Left ventricle myocardium superior (tissue), 1 donor: Measurements from ENCODE around the gene ALS2. TPM values are rescaled to one million over a fixed set of nuclear protein-coding genes. Genes with fewer than 3 reads are reported as not detected.

ENCODE experiments used
- ATAC-seq: fragments of 200-7000 bp; cut with Tn5 transposase; one replicate; pipeline ENCODE4 v1.9.1; 2020; ENCODE audit warnings: mild to moderate bottlenecking, moderate library complexity
- DNase-seq: peaks from one replicate; pipeline ENCODE4 v3.0.0-alpha.2; 2020
- intact Hi-C: fragments of 100-400 bp; cut with micrococcal nuclease; formaldehyde crosslinking; loops from one replicate; pipeline ENCODE4 v1.11.0; 2022
- total RNA-seq: library from RNA; stranded (reverse); fragmentation: NEBNext Ultra II Directional; extraction: Animal tissue kit (Norgen Biotek cat#: 25700); gene quantifications from one replicate; pipeline ENCODE4 v1.2.1, GENCODE V29; 2021
- donor health status: DM: no; HTN: yes; CAD: no; lungs with severe emphysema.

The ALS2 gene
- total RNA-seq, 1 donor from 2014 or later, result 35.6 TPM

GRCh38 chr2:201796478-201796865, 15.7 kb upstream of the ALS2 start:
- intact Hi-C loops, result loop anchor here (10.0 kb wide), 1 partner anchor 378 kb away; no protein-coding TSS in a partner anchor
- ATAC-seq, result no peak
- no peak for DNase-seq

GRCh38 chr2:201795607-201796477, 15.1 kb upstream of the ALS2 start:
- ATAC-seq (peak; percentile 66), DNase-seq (no peak)
- intact Hi-C loops, result loop anchor here (10.0 kb wide), 1 partner anchor 379 kb away; no protein-coding TSS in a partner anchor

- ATAC-seq (no peak), DNase-seq (no peak)
- intact Hi-C loops, result loop anchor here (10.0 kb wide), 1 partner anchor 381 kb away; no protein-coding TSS in a partner anchor
Observed at GRCh38 chr2:201794294-201794693, 13.6 kb upstream of the ALS2 start.

DNA sequence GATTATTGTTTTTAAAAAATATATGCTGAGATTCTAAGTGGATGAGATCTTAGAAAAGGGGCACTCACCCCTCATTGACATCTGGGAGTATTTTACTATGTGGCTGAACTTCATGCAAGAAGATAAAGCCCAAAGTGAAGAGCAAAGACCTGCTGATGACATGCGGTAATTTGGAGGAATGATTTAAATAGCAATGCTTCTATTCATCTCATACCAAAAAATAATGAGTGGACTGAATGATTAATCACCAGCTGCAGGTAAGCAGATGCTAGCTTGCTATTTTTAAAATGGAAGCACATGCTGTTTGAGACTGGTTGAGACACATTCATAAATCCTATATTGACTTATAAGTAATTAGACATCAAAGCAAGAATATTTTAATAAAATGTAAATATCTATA, 12.9 kb upstream of the ALS2 start:
- intact Hi-C loops, result loop anchor here (10.0 kb wide), 1 partner anchor 381 kb away; no protein-coding TSS in a partner anchor
- DNase-seq, result no peak
- no peak for ATAC-seq

- intact Hi-C loops, result loop anchor here (10.0 kb wide), 1 partner anchor 384 kb away; no protein-coding TSS in a partner anchor
- DNase-seq (no peak), ATAC-seq (no peak)
Observed at GRCh38 chr2:201790989-201791388, 10.3 kb upstream of the ALS2 start.

DNA sequence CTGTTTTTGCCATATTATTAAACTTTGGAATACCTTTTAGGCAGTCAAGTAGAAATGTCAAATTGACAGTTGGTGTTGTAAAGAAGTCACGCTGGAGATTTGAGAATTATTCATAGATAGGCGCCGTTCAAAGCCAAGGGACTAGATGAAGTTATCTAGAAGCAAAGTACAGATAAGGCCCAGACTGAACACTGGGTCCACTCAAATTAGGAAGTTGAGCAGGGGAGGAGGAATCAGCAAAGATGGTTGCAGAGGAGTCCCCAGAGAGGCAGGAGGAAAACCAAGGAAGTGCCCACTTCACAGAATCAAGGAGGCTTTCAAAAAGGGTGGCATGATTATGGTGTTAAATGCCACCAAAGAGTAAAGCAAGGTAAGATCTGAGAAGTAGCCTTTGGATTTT, 9.6 kb upstream of the ALS2 start:
- intact Hi-C loops, result loop anchor here (10.0 kb wide), 1 partner anchor 385 kb away; no protein-coding TSS in a partner anchor
- ATAC-seq (no peak), DNase-seq (no peak)

- intact Hi-C loops, result no loop called here
- ATAC-seq (no peak), DNase-seq (no peak)
Observed at GRCh38 chr2:201789395-201789794, 8.7 kb upstream of the ALS2 start.

GRCh38 chr2:201788371-201788770, 7.6 kb upstream of the ALS2 start:
- DNase-seq (no peak), ATAC-seq (no peak)
- intact Hi-C loops, result no loop called here

GRCh38 chr2:201786471-201786870, 5.7 kb upstream of the ALS2 start:
- intact Hi-C loops, result no loop called here
- ATAC-seq (no peak), DNase-seq (no peak)

DNA sequence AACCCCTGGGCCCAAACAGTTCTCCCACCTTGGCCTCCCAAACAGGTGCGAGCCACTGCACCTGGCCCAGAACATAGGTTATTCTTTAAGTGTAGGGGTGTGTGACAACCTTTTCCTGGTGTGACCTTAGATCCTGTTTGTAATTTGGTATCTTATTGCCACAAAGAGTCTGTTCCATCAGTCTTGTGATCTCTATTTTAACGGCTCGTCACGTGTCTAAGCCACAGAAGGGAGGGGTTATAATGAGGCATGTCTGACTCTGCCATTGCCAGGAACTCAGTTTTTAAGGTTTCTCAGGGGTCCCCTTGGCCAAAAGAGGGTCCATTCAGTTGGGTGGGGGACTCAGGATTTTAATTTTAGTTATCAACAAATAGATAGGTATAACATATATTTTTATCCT, 4.4 kb upstream of the ALS2 start:
- no peak for ATAC-seq
- intact Hi-C loops, result no loop called here
- no peak for DNase-seq

GRCh38 chr2:201784563-201784962, 3.8 kb upstream of the ALS2 start:
- ATAC-seq (no peak), DNase-seq (no peak)
- intact Hi-C loops, result no loop called here

- DNase-seq, result no peak
- peak; percentile 7 for ATAC-seq
- intact Hi-C loops, result no loop called here
Observed at GRCh38 chr2:201781557-201782051, 871 bp upstream of the ALS2 start.

DNA sequence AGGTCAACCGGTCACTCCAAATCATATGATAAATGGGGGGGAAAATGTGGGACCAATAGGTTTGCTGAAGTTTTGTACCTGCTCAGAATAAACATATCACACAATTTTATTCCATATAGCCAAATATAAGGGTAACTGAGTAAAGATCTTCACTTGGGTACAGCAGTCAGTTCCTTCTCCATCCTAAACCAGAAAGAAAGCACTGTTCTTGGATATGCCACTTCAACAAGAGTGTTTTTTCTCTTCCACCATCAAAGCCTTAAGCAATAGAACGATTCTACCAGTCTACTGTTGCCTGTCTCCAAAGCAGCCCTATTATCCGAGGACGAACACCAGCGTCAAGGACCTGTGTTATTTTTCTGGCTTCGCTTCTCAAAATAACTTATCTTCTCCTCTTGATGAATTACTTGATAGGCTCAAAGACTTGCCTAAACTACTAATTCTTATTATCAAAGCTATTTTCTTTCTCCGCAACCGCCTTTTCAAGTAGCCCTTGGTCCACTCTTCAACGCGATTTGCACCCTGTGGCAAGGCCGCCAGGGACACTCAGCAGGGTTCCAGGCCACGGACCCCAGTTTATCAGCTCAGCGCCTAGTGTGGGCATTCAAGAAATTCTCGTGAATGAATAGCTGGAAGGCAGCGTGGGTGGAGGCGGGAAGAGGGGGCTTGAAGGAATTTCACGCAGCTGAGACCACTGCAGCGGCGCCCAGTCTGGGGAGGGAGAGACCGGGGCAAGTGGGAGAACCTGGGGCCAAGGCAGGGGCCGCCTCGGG, 646 bp downstream of the ALS2 start:
- ATAC-seq, result peak; percentile 30
- no peak for DNase-seq
- intact Hi-C loops, result no loop called here

GRCh38 chr2:201777869-201778268, 2.9 kb downstream of the ALS2 start:
- DNase-seq, result no peak
- intact Hi-C loops, result no loop called here
- no peak for ATAC-seq

- no peak for ATAC-seq
- intact Hi-C loops, result no loop called here
- no peak for DNase-seq
Observed at GRCh38 chr2:201777043-201777442, 3.7 kb downstream of the ALS2 start.

GRCh38 chr2:201775326-201775725, 5.4 kb downstream of the ALS2 start:
- ATAC-seq (no peak), DNase-seq (no peak)
- intact Hi-C loops, result no loop called here

DNA sequence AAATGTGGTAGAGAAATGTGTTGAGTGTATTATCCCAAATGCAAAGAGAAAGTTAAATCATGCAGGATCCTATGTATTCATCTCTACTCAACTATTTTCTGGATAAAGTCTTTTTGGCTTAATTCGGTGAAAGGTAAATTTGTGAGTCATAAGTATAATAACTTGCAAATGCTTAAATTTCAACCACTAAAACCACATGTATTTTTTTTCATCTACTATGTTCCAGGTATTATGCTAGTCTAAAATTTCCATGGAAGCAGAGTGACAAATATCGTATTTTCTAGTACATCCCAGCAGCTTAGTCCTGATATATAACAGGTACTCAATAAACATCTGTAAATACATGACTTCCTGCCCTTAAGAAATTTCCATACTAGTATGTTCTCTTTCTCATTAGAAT, 6.2 kb downstream of the ALS2 start:
- DNase-seq (no peak), ATAC-seq (no peak)
- intact Hi-C loops, result no loop called here

DNA sequence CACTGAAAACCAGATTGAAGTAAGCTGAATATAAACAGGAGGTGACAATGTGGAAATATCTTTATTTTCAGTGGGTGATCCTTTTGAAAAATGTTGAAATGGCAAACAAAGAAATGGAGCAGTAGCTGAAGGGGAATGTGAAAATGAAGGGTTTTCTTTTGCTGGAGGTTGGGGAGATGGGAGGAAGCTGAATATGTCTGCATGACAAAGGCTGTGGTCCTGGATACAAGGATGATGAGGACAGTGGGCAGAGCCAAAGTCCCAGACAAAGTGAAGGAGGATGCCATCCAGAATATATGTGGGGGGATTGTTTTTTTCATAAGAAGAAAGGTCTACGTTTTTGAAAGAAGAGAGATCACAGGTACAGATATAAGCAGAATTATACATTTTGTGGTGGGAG, 6.7 kb downstream of the ALS2 start:
- intact Hi-C loops, result no loop called here
- no peak for ATAC-seq

DNA sequence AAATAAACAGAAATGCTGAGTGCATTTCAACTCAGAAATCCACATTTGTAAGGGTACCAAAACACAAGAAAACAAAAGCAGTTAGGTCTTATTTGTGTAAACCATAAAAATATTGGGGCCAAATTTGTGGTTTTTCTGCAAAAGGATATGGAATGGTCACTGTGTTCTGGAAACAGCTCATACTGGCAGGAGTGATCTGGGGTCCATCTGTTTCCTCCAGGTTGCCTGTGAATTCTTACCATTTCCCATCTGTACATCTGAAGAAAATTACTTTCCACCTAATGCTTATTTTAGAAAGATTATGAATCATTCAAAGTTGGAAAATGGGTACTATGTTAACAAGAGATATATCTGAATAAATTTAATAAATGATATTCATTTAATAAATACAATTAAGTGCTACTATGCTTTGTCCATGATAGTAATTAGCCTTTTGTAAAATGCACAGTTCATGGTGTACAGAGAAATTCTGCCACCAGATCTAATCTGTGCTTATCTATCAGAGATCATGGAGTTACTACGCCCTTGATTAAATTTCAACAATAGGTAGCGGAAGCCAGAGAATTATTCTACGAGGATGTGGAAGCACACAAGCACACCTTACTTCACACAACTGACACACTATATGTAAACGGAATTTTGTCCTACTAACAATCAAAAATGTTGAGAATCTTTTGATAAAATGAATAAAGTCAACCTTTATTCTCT, 10.9 kb downstream of the ALS2 start:
- ATAC-seq (no peak), DNase-seq (no peak)
- intact Hi-C loops, result no loop called here

More for the DNA sequence above, 6.7 kb downstream of the ALS2 start:
- DNase-seq, result no peak
